GM23338 (cell line): ENCODE data around the gene CDHR2. TPM values are rescaled to one million over a fixed set of nuclear protein-coding genes. Genes with fewer than 3 reads are reported as not detected.

ENCODE experiments used
- ATAC-seq: fragments of 200-7000 bp; cut with Tn5 transposase; 3 replicates; pipeline ENCODE4 v1.9.1; 2020
- DNase-seq: peaks from one replicate; pipeline ENCODE4 v3.0.0-alpha.2; 2015; ENCODE audit warnings: low spot score
- H2AFZ ChIP-seq: fragments of 200-600 bp; sonication (generic); 2 replicates; pipeline ENCODE4 v1.8.0; 2016; ENCODE audit warnings: antibody characterized with exemption, mild to moderate bottlenecking, moderate library complexity
- H3F3A ChIP-seq: fragments of 200-600 bp; sonication (generic); replicated peaks from 2 replicates; pipeline ENCODE4 v1.8.0; 2017; ENCODE audit warnings: antibody characterized with exemption, mixed run types, low read depth
- H3K27ac ChIP-seq: fragments of 200-600 bp; sonication (generic); 2 replicates; pipeline ENCODE4 v1.6.1; 2016; ENCODE audit warnings: low read depth
- H3K27me3 ChIP-seq: fragments of 200-600 bp; sonication (generic); 2 replicates; pipeline ENCODE4 v1.8.0; 2016; ENCODE audit warnings: mild to moderate bottlenecking, mixed run types, moderate library complexity; ENCODE audit not compliant: insufficient read depth
- H3K36me3 ChIP-seq: fragments of 200-600 bp; sonication (generic); 2 replicates; pipeline ENCODE4 v1.8.0; 2016; ENCODE audit warnings: mild to moderate bottlenecking; ENCODE audit not compliant: insufficient read depth
- H3K4me1 ChIP-seq: fragments of 200-600 bp; sonication (generic); 2 replicates; pipeline ENCODE4 v1.8.0; 2016; ENCODE audit warnings: mild to moderate bottlenecking, moderate library complexity; ENCODE audit not compliant: insufficient read depth
- H3K4me2 ChIP-seq: fragments of 200-600 bp; sonication (generic); 2 replicates; pipeline ENCODE4 v1.7.1; 2017; ENCODE audit warnings: mixed run types
- H3K4me3 ChIP-seq: fragments of 200-600 bp; sonication (generic); 2 replicates; pipeline ENCODE4 v1.6.1; 2016; ENCODE audit warnings: mixed run types
- H3K79me2 ChIP-seq: fragments of 200-600 bp; sonication (generic); replicated peaks from 2 replicates; pipeline ENCODE4 v1.8.0; 2017; ENCODE audit warnings: mild to moderate bottlenecking; ENCODE audit not compliant: insufficient read depth
- H3K9me2 ChIP-seq: fragments of 200-600 bp; sonication (generic); 2 replicates; pipeline ENCODE4 v1.8.0; 2017; ENCODE audit not compliant: insufficient read depth
- H4K20me1 ChIP-seq: fragments of 200-600 bp; sonication (generic); replicated peaks from 2 replicates; pipeline ENCODE4 v1.8.0; 2017; ENCODE audit warnings: mild to moderate bottlenecking; ENCODE audit not compliant: insufficient read depth
- H3K27ac Mint-ChIP-seq: 2 replicates; pipeline ENCODE4 v1.8.0; 2020; ENCODE audit warnings: inconsistent platforms, mild to moderate bottlenecking, moderate library complexity, mixed read lengths
- H3K27me3 Mint-ChIP-seq: 3 replicates; pipeline ENCODE4 v1.8.0; 2022; ENCODE audit warnings: low read depth, mild to moderate bottlenecking, moderate library complexity, mixed read lengths, inconsistent platforms; ENCODE audit not compliant: insufficient read depth, poor library complexity
- H3K36me3 Mint-ChIP-seq: 3 replicates; pipeline ENCODE4 v1.8.0; 2021; ENCODE audit warnings: low read depth, mild to moderate bottlenecking, inconsistent platforms, moderate library complexity, mixed read lengths
- H3K4me1 Mint-ChIP-seq: 3 replicates; pipeline ENCODE4 v1.8.0; 2020; ENCODE audit warnings: mild to moderate bottlenecking, inconsistent platforms, mixed read lengths
- H3K4me3 Mint-ChIP-seq: 3 replicates; pipeline ENCODE4 v1.8.0; 2021; ENCODE audit warnings: moderate library complexity, mild to moderate bottlenecking, inconsistent platforms, mixed read lengths
- H3K9me3 Mint-ChIP-seq: 3 replicates; pipeline ENCODE4 v1.8.0; 2020; ENCODE audit warnings: moderate library complexity, mild to moderate bottlenecking, inconsistent platforms, mixed read lengths
- CREB1 ChIP-seq: fragments of 250-450 bp; sonication (Bioruptor Pico); IDR thresholded peaks from 2 replicates; pipeline ENCODE4 v1.5.0; 2020; ENCODE audit warnings: low read depth, mild to moderate bottlenecking, moderate library complexity
- EZH2 ChIP-seq: fragments of 200-600 bp; sonication (generic); IDR thresholded peaks from one replicate; pipeline ENCODE4 v1.8.0; 2017; ENCODE audit warnings: antibody characterized with exemption, mild to moderate bottlenecking, low read depth; ENCODE audit not compliant: unreplicated experiment
- EZH2phosphoT487 ChIP-seq: fragments of 200-600 bp; sonication (generic); IDR thresholded peaks from one replicate; pipeline ENCODE4 v1.8.1; 2018; ENCODE audit warnings: antibody characterized with exemption; ENCODE audit not compliant: unreplicated experiment
- JUNB ChIP-seq: IDR thresholded peaks from one replicate; pipeline ENCODE4 v1.6.1; 2016; ENCODE audit warnings: antibody characterized with exemption; ENCODE audit not compliant: unreplicated experiment
- NANOG ChIP-seq: IDR thresholded peaks from 2 replicates; pipeline ENCODE4 v1.6.1; 2016; ENCODE audit warnings: antibody characterized with exemption, borderline replicate concordance
- POLR2AphosphoS5 ChIP-seq: IDR thresholded peaks from 2 replicates; pipeline ENCODE4 v1.6.1; 2016; ENCODE audit warnings: antibody characterized with exemption, low read depth
- STAT1 ChIP-seq: IDR thresholded peaks from one replicate; pipeline ENCODE4 v1.6.1; 2016; ENCODE audit warnings: antibody characterized with exemption; ENCODE audit not compliant: unreplicated experiment
- ZNF114 ChIP-seq: fragments of 250-450 bp; sonication (Bioruptor Pico); IDR thresholded peaks from 2 replicates; pipeline ENCODE4 v1.5.0; 2020; ENCODE audit warnings: mild to moderate bottlenecking, moderate library complexity
- ZNF331 ChIP-seq: fragments of 250-450 bp; sonication (Bioruptor Pico); IDR thresholded peaks from 2 replicates; pipeline ENCODE4 v1.5.0; 2020; ENCODE audit warnings: low read depth, mild to moderate bottlenecking, moderate library complexity
- polyA plus RNA-seq: library from polyadenylated mRNA; unstranded; fragments of >200 nt; fragmentation: Nextera tagmentation; extraction: Ambion mirVana; gene quantifications from 2 replicates; pipeline ENCODE4 v1.2.1, GENCODE V29; 2016
- total RNA-seq: library from RNA; depleted of rRNA; stranded (reverse); fragments of >200 nt; shearing (Covaris generic); gene quantifications from 2 replicates; pipeline ENCODE4 v1.2.3, GENCODE V29; 2014
- TF ChIP-seq, protein P1 (sequence below): IDR thresholded peaks from one replicate; pipeline ENCODE4 v1.6.1; 2018; ENCODE audit warnings: antibody characterized with exemption; ENCODE audit not compliant: unreplicated experiment
- TF ChIP-seq, protein P2 (sequence below), 2 experiments: fragments of 200-600 bp in 1 of 2; sonication (generic) in 1 of 2; conservative IDR thresholded peaks; 2 replicates each; pipeline versions ENCODE4 v1.5.1 to v1.6.1; 2016 to 2017; ENCODE audit warnings: antibody characterized with exemption in 2 of 2, low read depth in 2 of 2, mild to moderate bottlenecking in 2 of 2, moderate library complexity in 1 of 2
- TF ChIP-seq, protein P3 (sequence below): IDR thresholded peaks from 2 replicates; pipeline ENCODE4 v1.6.1; 2016; ENCODE audit warnings: antibody characterized with exemption
- TF ChIP-seq, protein P4 (sequence below): fragments of 250-450 bp; sonication (Bioruptor Pico); IDR thresholded peaks from 2 replicates; pipeline ENCODE4 v1.5.0; 2020; ENCODE audit warnings: mild to moderate bottlenecking, moderate library complexity

CDHR2 gene
- total and polyA plus RNA-seq, 2 experiments from 2014 or later = not detected

DNA sequence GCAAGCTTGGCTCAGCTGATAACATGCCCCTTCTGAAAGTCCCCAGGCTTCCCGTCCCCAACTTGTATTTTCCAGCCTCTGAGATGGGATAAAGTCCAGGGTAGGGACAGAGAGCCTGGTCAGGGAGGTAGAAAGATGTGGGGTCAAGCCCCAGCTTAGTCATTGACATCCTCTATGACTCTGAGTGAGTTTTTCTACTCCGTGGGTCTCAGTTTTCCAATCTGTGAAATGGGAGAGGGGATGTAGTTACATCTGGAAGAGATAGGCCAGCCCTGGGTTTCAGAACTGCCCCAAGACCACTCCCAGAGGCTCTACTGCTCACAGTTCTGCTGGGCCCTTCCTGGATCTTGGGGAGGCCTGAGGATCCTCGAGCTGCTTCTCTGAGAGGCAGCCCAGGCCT lies 57.7 kb downstream of the CDHR2 start:
- no peaks in the 10 kb centered on the region; the same call in 2 of the 3 replicates for H3K9me3 Mint-ChIP-seq
- ATAC-seq = no peak
- TF ChIP-seq, protein P1, sequence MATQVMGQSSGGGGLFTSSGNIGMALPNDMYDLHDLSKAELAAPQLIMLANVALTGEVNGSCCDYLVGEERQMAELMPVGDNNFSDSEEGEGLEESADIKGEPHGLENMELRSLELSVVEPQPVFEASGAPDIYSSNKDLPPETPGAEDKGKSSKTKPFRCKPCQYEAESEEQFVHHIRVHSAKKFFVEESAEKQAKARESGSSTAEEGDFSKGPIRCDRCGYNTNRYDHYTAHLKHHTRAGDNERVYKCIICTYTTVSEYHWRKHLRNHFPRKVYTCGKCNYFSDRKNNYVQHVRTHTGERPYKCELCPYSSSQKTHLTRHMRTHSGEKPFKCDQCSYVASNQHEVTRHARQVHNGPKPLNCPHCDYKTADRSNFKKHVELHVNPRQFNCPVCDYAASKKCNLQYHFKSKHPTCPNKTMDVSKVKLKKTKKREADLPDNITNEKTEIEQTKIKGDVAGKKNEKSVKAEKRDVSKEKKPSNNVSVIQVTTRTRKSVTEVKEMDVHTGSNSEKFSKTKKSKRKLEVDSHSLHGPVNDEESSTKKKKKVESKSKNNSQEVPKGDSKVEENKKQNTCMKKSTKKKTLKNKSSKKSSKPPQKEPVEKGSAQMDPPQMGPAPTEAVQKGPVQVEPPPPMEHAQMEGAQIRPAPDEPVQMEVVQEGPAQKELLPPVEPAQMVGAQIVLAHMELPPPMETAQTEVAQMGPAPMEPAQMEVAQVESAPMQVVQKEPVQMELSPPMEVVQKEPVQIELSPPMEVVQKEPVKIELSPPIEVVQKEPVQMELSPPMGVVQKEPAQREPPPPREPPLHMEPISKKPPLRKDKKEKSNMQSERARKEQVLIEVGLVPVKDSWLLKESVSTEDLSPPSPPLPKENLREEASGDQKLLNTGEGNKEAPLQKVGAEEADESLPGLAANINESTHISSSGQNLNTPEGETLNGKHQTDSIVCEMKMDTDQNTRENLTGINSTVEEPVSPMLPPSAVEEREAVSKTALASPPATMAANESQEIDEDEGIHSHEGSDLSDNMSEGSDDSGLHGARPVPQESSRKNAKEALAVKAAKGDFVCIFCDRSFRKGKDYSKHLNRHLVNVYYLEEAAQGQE = no peak
- TF ChIP-seq, protein P2, sequence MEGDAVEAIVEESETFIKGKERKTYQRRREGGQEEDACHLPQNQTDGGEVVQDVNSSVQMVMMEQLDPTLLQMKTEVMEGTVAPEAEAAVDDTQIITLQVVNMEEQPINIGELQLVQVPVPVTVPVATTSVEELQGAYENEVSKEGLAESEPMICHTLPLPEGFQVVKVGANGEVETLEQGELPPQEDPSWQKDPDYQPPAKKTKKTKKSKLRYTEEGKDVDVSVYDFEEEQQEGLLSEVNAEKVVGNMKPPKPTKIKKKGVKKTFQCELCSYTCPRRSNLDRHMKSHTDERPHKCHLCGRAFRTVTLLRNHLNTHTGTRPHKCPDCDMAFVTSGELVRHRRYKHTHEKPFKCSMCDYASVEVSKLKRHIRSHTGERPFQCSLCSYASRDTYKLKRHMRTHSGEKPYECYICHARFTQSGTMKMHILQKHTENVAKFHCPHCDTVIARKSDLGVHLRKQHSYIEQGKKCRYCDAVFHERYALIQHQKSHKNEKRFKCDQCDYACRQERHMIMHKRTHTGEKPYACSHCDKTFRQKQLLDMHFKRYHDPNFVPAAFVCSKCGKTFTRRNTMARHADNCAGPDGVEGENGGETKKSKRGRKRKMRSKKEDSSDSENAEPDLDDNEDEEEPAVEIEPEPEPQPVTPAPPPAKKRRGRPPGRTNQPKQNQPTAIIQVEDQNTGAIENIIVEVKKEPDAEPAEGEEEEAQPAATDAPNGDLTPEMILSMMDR (conservative IDR thresholded peaks at IDR 0.05; ENCODE audit: low read depth in 2 of 2) = no peak
- TF ChIP-seq JUNB = no peak
- TF ChIP-seq CREB1 (CRISPR knock-in tag) = no peak
- TF ChIP-seq, protein P3, sequence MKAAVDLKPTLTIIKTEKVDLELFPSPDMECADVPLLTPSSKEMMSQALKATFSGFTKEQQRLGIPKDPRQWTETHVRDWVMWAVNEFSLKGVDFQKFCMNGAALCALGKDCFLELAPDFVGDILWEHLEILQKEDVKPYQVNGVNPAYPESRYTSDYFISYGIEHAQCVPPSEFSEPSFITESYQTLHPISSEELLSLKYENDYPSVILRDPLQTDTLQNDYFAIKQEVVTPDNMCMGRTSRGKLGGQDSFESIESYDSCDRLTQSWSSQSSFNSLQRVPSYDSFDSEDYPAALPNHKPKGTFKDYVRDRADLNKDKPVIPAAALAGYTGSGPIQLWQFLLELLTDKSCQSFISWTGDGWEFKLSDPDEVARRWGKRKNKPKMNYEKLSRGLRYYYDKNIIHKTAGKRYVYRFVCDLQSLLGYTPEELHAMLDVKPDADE = no peak
- TF ChIP-seq, protein P4, sequence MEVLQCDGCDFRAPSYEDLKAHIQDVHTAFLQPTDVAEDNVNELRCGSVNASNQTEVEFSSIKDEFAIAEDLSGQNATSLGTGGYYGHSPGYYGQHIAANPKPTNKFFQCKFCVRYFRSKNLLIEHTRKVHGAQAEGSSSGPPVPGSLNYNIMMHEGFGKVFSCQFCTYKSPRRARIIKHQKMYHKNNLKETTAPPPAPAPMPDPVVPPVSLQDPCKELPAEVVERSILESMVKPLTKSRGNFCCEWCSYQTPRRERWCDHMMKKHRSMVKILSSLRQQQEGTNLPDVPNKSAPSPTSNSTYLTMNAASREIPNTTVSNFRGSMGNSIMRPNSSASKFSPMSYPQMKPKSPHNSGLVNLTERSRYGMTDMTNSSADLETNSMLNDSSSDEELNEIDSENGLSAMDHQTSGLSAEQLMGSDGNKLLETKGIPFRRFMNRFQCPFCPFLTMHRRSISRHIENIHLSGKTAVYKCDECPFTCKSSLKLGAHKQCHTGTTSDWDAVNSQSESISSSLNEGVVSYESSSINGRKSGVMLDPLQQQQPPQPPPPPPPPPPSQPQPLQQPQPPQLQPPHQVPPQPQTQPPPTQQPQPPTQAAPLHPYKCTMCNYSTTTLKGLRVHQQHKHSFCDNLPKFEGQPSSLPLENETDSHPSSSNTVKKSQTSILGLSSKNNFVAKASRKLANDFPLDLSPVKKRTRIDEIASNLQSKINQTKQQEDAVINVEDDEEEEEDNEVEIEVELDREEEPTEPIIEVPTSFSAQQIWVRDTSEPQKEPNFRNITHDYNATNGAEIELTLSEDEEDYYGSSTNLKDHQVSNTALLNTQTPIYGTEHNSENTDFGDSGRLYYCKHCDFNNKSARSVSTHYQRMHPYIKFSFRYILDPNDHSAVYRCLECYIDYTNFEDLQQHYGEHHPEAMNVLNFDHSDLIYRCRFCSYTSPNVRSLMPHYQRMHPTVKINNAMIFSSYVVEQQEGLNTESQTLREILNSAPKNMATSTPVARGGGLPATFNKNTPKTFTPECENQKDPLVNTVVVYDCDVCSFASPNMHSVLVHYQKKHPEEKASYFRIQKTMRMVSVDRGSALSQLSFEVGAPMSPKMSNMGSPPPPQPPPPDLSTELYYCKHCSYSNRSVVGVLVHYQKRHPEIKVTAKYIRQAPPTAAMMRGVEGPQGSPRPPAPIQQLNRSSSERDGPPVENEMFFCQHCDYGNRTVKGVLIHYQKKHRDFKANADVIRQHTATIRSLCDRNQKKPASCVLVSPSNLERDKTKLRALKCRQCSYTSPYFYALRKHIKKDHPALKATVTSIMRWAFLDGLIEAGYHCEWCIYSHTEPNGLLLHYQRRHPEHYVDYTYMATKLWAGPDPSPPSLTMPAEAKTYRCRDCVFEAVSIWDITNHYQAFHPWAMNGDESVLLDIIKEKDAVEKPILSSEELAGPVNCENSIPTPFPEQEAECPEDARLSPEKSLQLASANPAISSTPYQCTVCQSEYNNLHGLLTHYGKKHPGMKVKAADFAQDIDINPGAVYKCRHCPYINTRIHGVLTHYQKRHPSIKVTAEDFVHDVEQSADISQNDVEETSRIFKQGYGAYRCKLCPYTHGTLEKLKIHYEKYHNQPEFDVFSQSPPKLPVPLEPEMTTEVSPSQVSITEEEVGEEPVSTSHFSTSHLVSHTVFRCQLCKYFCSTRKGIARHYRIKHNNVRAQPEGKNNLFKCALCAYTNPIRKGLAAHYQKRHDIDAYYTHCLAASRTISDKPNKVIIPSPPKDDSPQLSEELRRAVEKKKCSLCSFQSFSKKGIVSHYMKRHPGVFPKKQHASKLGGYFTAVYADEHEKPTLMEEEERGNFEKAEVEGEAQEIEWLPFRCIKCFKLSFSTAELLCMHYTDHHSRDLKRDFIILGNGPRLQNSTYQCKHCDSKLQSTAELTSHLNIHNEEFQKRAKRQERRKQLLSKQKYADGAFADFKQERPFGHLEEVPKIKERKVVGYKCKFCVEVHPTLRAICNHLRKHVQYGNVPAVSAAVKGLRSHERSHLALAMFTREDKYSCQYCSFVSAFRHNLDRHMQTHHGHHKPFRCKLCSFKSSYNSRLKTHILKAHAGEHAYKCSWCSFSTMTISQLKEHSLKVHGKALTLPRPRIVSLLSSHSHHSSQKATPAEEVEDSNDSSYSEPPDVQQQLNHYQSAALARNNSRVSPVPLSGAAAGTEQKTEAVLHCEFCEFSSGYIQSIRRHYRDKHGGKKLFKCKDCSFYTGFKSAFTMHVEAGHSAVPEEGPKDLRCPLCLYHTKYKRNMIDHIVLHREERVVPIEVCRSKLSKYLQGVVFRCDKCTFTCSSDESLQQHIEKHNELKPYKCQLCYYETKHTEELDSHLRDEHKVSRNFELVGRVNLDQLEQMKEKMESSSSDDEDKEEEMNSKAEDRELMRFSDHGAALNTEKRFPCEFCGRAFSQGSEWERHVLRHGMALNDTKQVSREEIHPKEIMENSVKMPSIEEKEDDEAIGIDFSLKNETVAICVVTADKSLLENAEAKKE (CRISPR knock-in tag) = no peak
- no peak for TF ChIP-seq EZH2
- TF ChIP-seq STAT1 = no peak
- no peak for TF ChIP-seq ZNF331 (CRISPR knock-in tag)
- no peak for TF ChIP-seq NANOG
- no peak for TF ChIP-seq POLR2AphosphoS5
- no peak for TF ChIP-seq ZNF114
- no peak for TF ChIP-seq EZH2phosphoT487
- Histone ChIP-seq H3K9me2 (no peaks in the 10 kb centered on the region), H4K20me1 (peaks cover 24% of the 10 kb centered on the region; the same call in 1 of the 2 replicates), H3K4me1 (peaks cover 17% of the 10 kb centered on the region), H2AFZ (no peak overlapping the region), H3K36me3 (no peaks in the 10 kb centered on the region), H3K27me3 (peaks cover 5% of the 10 kb centered on the region), H3K27ac (no peak overlapping the region), H3K4me2 (no peak overlapping the region), H3K4me3 (no peak overlapping the region), H3K79me2 (no peaks in the 10 kb centered on the region), H3F3A (0 out of 2 replicates have a peak, but pooled peaks cover 11% of the 10 kb centered on the region)
- H3K27me3 Mint-ChIP-seq = peaks cover 18% of the 10 kb centered on the region
- H3K27ac Mint-ChIP-seq = no peak overlapping the region
- peaks cover 26% of the 10 kb centered on the region for H3K4me1 Mint-ChIP-seq
- DNase-seq = no peak
- H3K4me3 Mint-ChIP-seq = no peak overlapping the region
- H3K36me3 Mint-ChIP-seq = no peaks in the 10 kb centered on the region
